ENCODE results near the gene RER1.

- TF ChIP-seq CTCF (IDR thresholded peaks at IDR 0.05) (no peak), EP300 (IDR thresholded peaks at IDR 0.05) (no peak)
Observed at GRCh38 chr1:2429780-2430591, 38.3 kb downstream of the RER1 start.
